Skin of body (tissue), 2 donors: ENCODE data around the gene HK1. TPM values are rescaled to one million over a fixed set of nuclear protein-coding genes. Genes with fewer than 3 reads are reported as not detected.

Experiments
- DNase-seq: peaks from one replicate; lab custom pipeline; 2025; lab: John Stamatoyannopoulos, UW
- total RNA-seq: library from RNA; depleted of rRNA; stranded (reverse); fragments of >200 nt; gene quantifications from one replicate; pipeline ENCODE4 v1.2.3, GENCODE V29; 2014

The HK1 gene
- total RNA-seq, 1 donor from 2014 or later: 50.6 TPM

DNA sequence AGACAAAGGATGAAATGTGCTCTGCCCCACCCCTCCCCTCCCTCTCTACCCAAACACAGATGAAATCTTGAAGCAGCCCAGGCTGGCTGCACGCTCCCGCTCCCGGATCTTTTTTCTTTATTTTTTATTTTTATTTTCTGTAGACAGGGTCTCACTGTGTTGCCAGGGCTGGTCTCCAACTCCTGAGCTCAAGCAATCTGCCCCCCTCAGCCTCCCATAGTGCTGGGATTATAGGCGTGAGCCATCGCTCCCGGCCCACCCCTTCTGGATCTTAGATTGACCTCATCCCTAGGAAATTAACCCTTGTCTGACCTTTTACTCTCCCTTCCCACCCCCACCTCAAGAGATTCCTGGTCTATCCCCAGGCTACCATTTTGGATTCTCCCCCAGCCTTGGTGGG is 124.1 kb downstream of the HK1 start:
- no peak for DNase-seq

DNA sequence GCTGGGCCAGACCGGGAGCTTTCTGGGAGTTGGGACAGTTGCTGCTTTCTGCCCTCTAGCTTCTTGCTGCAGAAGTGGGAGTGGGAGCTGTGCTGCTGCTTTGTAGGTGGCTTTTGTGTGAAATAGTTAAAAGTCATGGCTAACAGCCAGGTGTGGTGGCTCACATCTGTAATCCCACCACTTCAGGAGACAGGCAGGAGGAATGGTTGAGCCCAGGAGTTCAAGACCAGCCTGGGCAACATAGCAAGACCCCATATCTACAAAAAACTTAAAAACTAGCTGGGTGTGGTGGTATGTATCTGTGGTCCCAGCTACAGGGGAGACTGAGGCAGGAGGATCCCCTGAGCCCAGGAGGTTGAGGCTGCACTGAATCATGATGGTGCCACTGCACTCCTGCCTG is 124.8 kb downstream of the HK1 start:
- no peak for DNase-seq

DNA sequence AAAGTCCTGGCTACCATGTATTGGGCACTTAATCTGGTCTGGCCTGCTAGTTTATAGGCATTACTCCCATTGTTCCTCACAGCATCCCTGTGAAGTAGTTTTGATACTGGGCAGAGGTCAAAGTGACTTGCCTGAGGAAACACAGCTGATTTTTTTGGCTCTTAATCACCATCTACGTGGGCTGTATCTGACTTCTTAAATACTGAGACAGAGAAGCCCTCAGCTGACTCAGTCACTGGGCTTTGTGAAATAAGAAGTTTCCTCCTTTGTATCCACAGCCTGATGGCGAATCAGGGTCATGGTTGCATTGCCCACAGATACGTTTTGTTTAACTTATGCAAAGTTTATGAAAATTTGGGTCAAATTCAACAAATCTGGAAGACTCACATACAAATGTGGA is 125.2 kb downstream of the HK1 start:
- no peak for DNase-seq

DNA sequence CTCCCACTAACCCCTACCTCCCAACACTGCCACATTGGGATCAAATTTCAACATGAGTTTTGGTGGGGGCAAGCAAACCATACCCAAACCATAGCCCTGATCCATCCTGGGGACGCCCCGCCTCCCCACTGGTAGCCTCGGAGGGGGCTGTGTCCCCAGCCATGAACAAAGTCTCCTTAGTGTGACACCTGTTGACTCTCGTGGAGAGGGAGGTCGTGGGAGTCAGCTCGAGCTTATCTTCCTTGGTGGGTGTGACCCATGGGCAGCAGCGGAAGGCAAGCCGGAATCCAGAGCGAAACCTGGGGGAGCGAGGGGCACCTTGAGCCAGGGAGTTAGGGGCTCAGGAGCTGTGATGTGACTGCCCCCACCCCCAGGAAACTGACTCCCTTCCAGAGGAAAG is 126.5 kb downstream of the HK1 start:
- no peak for DNase-seq

DNA sequence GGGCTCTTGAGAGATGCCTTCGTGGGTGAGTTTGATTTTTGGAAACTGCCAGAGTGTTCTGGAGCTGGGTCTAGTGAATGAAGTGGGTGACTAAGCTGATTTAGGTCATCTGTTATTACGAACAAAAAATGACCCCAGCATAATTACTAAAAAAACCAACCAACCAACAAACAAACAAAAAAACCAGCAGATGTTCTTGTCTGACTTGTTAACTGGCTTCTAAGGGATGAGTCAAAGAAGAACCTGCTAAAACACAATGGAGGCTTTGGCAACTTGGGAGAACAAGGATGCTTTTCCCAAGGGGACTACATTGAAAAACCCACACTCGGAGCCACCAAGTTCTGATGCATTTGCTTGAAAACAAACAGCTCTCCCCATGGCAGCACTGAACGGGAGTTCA is 126.9 kb downstream of the HK1 start:
- peak; percentile 16 for DNase-seq

DNA sequence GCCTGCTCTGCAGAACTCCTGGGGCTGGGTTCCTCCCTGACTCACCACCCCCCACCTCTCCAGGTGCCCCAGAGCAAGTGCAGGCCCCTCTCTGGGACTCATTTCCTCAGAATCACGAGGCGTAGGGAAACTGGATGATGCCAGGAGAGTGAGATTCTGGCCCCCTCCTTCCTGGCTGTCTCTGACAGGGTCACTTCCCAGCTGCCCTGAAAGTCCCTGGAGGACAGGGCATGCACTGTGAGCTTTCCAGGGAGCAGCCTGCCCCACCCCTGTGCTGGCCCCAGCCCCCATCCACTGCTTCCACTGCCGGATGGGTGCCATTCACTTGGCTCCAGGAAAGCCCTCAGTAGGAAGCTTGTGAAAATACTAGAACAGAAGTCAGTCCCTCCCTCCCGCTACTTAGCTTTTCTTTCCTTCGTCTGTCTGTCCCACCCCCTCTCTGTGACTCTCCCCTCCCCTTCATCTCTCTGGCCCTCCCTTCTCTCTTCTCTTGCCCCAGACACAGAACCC is 128.1 kb downstream of the HK1 start:
- DNase-seq: peak; percentile 54

DNA sequence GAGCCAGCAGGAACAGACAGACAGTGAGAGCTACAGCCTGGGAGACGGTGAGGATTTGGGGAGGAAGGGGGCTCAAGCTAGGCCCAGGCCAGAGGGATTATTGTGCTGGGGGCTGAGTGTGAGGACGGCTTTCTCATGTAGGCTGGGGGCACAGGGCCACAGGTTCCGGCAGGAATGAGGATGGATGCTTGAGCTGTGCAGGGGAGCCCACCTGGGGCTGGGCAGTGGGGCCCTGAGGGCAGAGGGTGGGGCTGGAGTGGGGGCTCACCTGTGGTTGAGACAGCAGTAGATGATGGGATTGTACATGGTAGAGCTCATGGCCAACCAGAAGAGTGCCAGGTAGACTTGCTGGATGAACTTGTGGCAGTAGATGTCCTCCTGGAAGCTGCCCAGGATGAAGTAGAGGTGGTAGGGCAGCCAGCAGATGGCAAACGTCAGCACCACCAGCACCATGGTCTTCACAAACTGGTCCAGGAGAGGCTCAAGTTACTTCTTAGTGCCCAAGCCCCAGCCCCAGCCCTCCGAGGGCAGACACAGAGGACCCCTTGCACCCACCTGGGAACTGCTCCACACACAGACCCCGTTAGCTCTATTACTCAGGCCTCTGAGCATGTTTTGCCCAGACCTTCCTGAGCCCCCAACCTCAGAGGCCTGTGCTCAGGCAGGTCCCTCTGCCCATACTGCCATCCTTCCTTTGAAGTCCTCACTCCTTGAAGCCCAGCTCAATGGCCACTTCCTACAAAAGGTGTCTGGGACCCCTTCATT is 128.7 kb downstream of the HK1 start:
- no peak for DNase-seq

DNA sequence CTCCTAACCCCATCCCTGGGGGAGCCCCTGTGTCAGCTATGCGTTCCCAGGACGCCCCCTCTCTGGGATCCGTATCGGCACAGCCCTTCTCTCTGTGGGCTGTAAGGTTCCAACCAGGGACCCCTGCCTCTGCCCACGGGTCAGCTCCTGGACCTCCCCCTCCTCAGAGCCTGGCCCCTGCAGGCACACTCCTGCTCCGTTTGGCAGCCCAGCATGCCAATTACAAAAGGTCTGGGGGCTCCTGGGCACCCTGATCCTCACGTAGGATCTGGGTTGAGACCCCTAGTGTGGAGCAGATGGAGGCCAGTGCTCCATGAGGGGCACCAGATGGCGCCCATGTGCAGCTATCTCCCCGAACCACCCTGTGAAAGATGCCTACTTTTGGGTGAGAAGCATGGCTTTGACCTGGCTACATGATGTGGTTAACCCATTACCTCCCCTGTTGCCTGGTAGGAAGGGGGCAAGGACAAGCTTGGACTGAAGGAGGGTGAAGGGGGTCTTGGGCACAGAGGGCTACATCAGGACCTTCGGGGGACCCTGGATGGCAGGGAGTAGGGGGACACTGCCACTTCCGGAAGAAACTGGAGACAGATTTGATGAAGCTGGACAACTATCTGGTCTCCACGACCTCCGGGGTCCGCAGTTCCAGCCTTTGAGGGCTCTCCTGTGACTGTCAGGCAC is 129.5 kb downstream of the HK1 start:
- DNase-seq: no peak

DNA sequence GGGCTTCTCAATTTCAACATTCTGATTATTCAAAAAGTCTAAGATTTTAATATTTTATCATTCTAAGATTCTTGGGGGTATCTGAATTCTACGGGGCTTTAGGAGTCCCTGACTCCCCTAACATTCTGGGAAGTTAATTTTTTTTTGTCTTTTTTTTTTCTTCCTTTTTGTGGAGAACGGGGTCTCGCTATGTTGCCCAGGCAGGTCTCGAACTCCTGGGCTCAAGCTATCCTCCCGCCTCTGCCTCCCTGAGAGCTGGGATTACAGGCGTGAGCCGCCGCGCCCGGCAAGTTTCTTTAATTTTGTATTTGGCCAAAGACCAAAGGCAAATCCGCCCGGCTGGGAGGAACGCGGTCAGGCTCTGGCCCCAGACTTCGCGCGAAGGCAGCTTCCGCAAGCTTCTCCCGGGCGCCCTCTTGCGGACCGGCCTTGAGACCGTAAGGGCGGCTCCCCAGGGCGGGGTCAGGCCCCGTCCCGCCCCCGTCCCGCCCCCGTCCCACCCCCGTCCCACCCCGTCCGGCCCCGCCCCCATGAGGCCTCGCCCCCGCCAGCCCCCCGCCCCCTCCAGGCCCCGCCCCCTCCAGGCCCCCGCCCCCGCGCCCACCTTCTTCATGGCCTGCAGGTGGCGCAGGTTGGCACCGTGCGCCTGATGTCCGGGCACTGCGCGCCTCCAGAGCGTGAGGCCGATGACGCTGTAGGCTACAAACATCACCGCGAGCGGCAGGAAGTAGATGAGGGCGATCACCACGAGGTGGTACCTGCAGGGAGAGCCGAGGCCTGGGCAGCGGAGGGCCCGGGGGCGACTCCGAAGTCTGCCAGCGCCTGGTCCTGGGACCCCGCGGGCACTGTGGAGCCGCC is 130.3 kb downstream of the HK1 start:
- DNase-seq: peak; percentile 83

DNA sequence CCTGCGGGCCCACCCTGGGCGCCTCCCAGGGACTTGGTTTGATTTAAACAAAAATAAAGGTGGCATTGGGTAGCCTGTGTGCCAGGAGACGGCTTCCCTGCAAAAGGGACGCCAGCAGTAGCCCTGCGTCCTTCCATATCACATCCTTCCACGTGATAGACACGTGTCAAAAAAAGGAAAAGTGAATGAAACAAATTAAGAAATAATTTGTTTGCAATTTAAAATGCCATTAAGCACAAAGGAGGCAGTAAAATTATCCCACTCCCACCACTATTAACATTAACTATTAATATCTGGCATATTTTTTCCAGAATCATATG is 130.8 kb downstream of the HK1 start:
- DNase-seq: no peak

DNA sequence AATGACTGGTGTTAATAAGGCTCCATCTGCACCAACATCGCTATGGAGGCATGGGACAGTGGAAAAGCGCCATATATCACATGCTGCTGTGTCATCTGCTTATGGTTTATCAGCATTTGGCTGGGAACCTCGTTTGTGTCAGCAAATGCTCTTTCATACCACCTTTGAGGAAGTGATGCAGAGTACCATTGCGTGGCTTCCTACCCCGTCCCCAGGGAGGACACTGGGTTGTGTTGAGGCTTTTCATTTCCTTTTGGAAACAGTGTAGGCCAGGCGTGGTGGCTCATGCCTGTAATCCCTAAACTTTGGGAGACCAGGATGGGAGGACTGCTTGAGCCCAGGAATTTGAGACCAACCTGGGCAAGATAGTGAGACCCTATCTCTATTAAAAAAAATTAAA is 131.7 kb downstream of the HK1 start:
- peak; percentile 15 for DNase-seq

DNA sequence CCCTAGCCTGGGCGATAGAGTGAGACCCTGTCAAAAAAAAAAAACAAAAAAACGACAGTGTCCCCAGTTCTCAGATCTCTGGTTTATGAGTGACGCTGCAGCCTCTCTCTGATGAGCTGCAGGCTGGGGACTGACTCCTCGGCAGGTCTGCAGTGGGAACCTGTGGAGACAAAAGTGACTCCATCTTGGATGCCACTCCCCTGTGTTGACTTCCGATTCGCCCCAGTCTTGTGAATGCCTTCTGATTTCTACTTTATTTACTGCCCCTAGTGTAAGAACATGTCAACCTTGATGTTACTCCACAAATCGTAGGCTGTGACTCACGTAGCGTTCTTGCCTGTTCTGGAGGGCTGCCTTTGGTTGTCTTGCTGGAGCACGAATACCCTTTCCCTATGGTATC is 132.2 kb downstream of the HK1 start:
- DNase-seq: no peak

DNA sequence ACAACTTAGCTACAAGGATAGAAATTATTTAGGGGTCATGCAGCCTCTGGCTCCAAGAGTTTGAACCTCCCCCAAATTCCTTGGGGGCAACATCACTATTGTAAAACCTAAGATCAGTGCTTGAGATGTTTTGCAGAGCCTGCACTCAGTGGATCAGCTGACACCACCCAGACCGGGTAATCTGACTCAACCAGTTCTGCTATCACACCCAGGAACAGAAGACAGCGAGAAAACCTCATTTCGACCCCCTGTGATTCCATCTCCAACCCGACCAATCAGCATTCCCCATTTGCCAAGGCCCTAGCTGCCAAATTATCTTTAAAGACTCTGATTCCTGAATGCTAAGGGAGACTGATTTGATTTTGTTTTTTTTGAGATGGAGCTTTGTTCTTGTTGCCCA is 133.2 kb downstream of the HK1 start:
- DNase-seq: peak; percentile 3

DNA sequence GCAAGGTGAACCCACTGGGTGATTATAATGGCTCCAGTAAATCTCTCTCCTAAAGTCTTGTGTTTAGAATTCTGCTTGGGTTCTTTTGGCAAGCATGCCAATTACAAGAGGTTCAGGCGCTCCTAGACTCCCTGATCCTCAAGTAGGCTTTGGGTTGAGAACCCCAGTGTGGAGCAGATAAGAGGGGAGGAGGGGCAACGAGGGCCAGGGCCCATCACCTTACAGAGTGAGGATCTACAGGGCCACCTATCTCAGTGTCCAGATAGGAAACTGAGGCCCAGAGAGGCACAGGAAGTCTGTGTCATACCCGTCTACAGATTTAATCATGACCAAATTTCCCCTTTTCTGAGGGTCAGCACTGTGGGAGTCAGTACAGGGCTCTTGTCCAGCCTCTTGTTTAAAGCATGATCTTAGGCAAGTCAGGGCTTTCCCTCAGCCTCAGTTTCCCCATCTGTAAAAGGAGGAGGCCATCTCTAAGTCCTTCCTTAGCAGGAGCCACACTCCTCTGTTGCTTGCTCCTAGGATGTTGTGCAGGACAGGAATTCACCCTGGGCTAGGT is 134.0 kb downstream of the HK1 start:
- no peak for DNase-seq

DNA sequence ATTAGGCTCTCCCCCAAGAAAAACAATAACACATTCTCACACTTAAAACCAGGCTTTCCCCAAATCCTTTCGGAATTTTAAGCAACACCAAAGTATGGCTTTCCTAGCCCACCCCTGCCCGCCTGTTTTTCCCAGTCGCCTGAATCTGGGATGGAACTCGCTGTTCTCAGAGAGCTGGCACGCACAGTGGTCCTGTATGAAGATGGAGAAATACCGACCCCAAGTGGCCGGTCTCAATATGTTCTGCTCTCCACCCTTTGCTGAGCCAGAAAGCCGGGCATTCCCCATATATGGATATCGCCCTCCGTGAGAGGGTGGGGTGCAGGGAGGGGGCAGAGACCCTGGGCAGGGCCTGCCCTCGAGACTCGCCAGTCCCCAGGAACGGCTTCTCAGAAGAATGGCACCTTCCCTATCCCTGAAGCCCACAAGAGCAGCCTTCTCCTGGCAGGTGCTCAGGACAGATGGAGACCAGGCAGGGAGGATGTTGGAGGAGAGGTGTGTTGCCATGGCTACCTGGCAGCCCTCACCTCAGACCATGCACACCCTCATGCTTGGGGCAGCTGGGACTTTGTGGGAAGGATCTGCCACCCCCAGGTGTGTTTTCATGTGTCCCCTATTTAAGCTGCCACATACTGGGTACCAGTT is 135.0 kb downstream of the HK1 start:
- peak; percentile 42 for DNase-seq

DNA sequence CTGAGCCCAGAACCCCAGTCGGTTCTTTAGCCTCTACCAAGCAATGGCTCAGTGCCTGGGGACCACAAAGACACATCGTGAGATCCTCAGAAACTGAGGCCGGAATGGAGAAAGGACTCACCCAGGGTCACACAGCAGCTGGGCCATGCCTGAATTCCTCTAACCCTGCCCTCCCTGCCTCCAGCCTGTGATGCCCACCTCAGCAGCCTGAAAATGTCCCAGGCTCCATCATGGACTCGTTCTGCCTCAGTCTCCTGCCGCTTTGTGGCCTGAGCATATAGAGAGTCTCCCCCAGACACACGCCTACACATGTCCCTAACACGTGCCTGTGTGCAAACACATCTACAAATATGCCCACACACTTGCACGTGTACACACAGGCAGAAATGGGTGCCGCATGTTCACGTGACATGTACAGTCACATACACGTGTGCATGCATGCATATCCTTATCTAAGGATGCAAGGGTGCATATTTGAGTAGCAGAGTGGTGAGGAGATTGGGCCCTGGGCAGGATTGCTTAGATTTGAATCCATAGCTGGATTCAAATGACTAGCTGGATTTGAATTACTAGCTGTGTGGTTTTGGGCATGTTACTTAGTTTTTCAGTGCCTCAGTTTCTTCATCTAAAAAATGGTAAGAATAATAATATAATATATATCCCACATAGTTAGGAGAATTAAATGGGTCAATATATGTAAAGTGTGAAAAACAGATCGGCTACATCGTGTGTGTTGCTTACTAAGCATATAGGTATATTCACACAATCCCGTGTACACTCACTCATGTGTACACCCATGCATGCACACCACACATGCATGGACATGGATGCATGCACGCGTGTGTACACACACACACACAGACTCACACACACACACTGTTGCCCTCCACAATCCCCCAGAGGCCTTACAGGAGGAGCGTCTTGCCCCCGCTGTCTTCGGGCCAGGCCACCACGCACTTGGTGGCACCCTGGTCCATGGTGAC is 136.0 kb downstream of the HK1 start:
- no peak for DNase-seq

DNA sequence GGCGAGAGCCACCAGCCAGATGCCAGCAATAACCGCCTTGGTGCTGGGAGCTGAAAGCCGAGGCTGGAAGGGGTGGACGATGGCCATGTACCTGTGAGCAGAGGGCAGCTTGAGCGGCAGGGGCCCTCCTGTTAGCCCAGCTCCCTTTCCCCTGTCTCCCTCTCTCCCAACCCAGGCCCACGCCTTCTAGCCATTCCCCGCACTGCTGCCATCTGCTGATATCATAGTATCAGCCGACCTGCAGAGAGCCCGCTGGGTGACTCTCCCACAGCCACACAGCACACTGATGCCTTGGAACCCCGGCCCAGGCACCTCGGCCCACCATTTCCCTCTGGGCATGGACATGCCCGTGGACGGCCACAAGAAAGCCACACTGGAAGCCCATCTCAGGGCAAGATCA is 136.8 kb downstream of the HK1 start:
- DNase-seq: no peak

DNA sequence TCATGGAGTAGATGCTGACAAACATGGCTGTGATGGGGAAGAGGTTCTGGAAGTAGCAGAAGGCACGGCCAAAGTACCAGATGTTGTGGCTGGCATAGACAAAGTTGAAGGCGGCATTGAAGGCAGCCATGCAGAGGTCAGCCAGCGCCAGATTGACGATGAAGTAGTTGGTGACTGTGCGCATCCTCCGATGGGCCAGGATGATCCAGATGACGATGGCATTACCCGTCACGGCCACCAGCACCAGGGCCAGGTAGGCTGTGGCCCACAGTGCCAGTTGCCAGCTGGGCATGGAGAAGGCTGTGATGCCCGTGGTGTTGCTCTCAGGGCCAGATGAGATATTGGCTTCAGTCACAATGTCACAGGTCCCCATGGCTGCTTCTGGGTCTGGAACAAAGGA is 137.7 kb downstream of the HK1 start:
- DNase-seq: no peak

DNA sequence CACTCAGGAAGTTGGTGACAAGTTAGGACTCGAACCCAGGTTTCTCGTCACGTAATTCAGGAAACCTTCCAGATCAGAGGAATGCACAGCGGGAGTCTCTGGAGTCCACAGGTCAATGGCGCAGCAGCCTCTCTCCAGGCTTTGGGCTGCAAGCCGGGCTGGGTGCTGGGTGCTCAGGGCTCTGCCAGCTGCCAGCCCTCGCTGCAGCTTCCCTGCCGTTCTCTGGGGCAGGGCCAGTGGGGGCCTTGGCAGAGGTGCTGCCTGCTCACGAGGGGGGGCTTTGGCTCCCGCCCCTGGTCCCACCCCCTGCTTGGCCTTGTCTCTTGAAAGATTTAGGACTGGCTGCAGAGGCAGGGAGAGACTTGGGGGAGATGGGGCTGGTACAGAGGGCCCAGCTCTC is 138.4 kb downstream of the HK1 start, which contains the start of gene TACR2:
TSS of gene TACR2 (minus strand) at position 224 of the 400 bp plus-strand sequence. CDS start 595 bp downstream, outside the sequence.
- no peak for DNase-seq

DNA sequence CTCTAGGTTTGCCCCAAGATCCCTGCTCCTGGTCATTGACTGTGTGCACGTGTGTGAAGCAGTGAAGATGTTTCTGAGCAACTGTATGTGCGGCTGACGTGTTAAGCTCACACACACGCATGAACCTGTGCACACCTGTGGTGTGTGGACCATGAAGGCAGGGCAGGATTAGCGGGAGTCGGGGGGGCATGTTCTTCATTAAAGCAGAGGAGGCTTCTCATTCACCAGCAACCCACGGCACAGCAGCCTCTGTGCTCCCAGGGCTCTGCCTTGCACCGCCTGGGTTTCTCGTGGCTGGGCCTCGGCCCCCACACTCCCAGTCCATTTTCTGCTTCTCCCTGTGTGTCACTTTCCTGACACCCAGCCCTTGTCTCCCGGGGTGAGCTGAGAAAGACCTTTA is 139.2 kb downstream of the HK1 start:
- DNase-seq: no peak
